ENCODE measurements around the gene SETBP1.

DNA sequence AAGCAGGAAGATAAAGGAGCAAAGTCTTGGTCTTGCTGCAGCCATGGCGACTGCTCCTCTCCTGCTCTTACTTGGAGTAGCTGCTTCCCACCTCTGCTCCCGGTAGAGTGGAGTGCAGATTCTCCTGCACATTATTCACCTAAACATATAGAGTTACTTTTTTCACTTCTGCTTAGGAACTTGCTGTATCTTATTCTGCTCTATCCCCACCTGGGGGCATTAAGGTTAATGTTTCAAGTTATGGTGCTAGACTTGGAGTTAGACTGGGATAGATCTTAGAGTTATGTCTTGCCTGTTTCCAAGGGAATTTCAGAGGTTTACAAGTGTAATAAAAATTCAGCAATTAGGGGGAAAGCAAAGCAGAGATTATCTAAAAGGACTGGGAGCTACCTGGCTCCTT is 144.2 kb downstream of the SETBP1 start:
- TF ChIP-seq POLR2A (IDR thresholded peaks at IDR 0.05; ENCODE audit: low read depth, low read length) (no peak), CTCF (conservative IDR thresholded peaks at IDR 0.05; ENCODE audit: low read depth, low read length) (no peak), USF2 (IDR thresholded peaks at IDR 0.05; ENCODE audit: low read depth, low read length) (no peak), FOS (IDR thresholded peaks at IDR 0.05; ENCODE audit: low read depth, low read length) (no peak), CEBPB (IDR thresholded peaks at IDR 0.05; ENCODE audit: low read depth, low read length) (no peak), RAD21 (IDR thresholded peaks at IDR 0.05; ENCODE audit: low read length) (no peak), CHD1 (IDR thresholded peaks at IDR 0.05; ENCODE audit: low read depth, low read length) (no peak), MXI1 (IDR thresholded peaks at IDR 0.05; ENCODE audit: borderline replicate concordance, low read depth, low read length) (no peak)

Measured in IMR-90 (cell line).